ENCODE results near the gene THEMIS.

- TF ChIP-seq ZNF274 (IDR thresholded peaks at IDR 0.05; ENCODE audit: low read depth, low read length) (no peak), YY1 (IDR thresholded peaks at IDR 0.05; ENCODE audit: insufficient read depth, insufficient read length) (no peak)
Observed at GRCh38 chr6:127794405-127794804, 106.5 kb downstream of the THEMIS start.
